OCI-LY3 (cell line): ENCODE results near the gene PRADC1.

Experiments used
- EZH2phosphoT487 ChIP-seq: fragments of 200-600 bp; shearing (Covaris generic); IDR thresholded peaks from 2 replicates; pipeline ENCODE4 v1.6.1; 2018; ENCODE audit warnings: antibody characterized with exemption, mixed run types, low read depth
- TF ChIP-seq, protein P1 (sequence below): fragments of 200-600, 300-600 bp; sonication (generic); IDR thresholded peaks from 2 replicates; pipeline ENCODE4 v1.5.1; 2014; ENCODE audit warnings: antibody characterized with exemption, low read length, low read depth

DNA sequence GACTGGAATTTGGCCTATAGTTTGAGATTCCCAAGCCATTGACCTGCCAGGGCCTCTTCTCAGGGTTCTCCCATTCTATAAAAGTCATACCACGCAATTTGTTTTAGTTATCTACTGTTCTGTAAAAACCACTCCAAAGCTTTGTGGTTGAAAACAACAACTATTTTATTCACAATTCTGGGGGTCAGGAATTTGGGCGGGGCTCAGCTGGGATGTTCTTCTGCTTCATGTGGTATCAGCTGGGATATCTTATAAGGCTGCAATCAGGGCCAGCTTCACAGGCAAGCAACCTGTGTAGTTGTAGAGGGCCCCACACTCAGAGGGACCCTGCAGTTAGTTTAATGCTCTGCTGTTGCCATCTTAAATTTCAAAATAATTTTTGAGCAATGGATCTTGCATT is 47.1 kb downstream of the PRADC1 start:
- TF ChIP-seq, protein P1, sequence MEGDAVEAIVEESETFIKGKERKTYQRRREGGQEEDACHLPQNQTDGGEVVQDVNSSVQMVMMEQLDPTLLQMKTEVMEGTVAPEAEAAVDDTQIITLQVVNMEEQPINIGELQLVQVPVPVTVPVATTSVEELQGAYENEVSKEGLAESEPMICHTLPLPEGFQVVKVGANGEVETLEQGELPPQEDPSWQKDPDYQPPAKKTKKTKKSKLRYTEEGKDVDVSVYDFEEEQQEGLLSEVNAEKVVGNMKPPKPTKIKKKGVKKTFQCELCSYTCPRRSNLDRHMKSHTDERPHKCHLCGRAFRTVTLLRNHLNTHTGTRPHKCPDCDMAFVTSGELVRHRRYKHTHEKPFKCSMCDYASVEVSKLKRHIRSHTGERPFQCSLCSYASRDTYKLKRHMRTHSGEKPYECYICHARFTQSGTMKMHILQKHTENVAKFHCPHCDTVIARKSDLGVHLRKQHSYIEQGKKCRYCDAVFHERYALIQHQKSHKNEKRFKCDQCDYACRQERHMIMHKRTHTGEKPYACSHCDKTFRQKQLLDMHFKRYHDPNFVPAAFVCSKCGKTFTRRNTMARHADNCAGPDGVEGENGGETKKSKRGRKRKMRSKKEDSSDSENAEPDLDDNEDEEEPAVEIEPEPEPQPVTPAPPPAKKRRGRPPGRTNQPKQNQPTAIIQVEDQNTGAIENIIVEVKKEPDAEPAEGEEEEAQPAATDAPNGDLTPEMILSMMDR: no peak
- TF ChIP-seq EZH2phosphoT487: no peak
